GM12892 (cell line): ENCODE results near the gene CBY1.

Experiments
- POLR2A ChIP-seq: IDR thresholded peaks from 2 replicates; pipeline ENCODE4 v1.6.1; 2011; ENCODE audit warnings: low read depth, low read length, control low read depth
- POLR2AphosphoS5 ChIP-seq: IDR thresholded peaks from 2 replicates; pipeline ENCODE4 v1.6.1; 2011; ENCODE audit warnings: low read depth, low read length, control low read depth
- TAF1 ChIP-seq: IDR thresholded peaks from 2 replicates; pipeline ENCODE4 v1.6.1; 2011; ENCODE audit warnings: low read depth, mild to moderate bottlenecking, control low read depth, low read length, borderline replicate concordance

DNA sequence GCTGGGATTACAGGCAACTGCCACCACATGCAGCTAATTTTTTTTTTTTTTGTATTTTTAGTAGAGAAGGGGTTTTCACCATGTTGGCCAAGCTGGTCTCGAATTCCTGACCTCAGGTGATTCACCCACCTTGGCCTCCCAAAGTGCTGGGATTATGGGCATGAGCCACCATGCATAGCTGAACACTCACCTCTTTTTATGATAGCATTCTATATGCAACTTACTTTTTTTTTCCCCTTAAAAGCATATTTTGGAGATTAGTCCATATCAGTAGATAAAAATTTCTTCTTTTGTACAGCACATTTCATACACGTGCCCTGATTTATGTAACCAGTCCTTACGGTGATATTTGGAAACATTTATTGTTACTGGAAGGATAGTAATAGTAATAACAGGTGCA lies 63.9 kb downstream of the CBY1 start:
- TF ChIP-seq TAF1 = no peak
- TF ChIP-seq POLR2AphosphoS5 = no peak
- TF ChIP-seq POLR2A = no peak
